Measurements from ENCODE around the gene KLHL30. TPM values are rescaled to one million over a fixed set of nuclear protein-coding genes. Genes with fewer than 3 reads are reported as not detected.

The KLHL30 gene
- total RNA-seq, 1 experiment from 2014 or later: 0.61 TPM

DNA sequence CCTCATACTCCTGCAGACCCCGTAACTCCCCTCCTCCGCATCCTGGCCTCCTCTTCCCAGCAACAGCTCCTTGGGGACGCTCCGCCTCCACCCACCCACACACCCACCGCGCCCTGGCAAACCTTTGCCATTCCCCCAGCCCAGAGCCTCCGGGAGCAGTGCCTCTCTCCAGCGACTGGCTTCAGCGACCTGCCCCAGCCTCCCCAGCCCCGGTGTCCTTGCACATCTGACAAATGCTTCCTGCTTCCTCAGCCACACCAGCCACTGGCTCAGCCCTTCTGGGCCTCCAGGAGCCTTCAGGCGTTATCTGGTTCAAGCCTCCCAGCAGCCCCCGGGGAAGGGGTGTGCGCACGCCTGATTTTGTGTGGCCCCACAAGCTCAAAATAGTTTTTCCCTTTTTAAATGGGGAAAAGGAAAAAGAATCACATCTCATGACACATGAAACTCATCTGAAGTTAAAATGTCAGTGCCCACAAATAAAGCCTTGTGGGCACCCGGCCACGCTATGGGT lies 24.1 kb upstream of the KLHL30 start:
- no peak overlapping the region for H3K4me2 ChIP-seq (ENCODE audit: low read length)
- no peaks in the 10 kb centered on the region for H3K36me3 ChIP-seq (ENCODE audit: control insufficient read depth in 1 of 2, insufficient read depth in 2 of 2, low read length in 2 of 2)
- H3K4me3 ChIP-seq (replicated peaks in 1 of 2; ENCODE audit: low read depth in 1 of 2, low read length in 2 of 2): no peak overlapping the region
- DNase-seq (ENCODE audit: low read depth, low spot score) (no peak), ATAC-seq (no peak)
- H3K4me1 ChIP-seq (ENCODE audit: control insufficient read depth in 1 of 2, insufficient read depth in 2 of 2, low read length in 2 of 2): peaks cover 0 to 3% of the 10 kb centered on the region in 2 experiments; a peak in 1 of 4 replicates
- no peak overlapping the region for H3K9ac ChIP-seq (ENCODE audit: low read length)
- no peak overlapping the region for H3K27ac ChIP-seq (ENCODE audit: low read depth, low read length)
- H3K9me2 ChIP-seq (ENCODE audit: insufficient read depth): no peaks in the 10 kb centered on the region
- ChIA-PET POLR2A (no interaction called here), RAD21 (ENCODE audit: low non-redundant PET in 1 of 2, low total read pairs in 2 of 2, uncharacterized antibody in 2 of 2, unreplicated experiment in 2 of 2) (no interaction called here), CTCF (no interaction called here)
- no TSS peak for BruUV-seq (replicated peaks)
- H4K20me1 ChIP-seq (ENCODE audit: insufficient read depth): no peaks in the 10 kb centered on the region
- H3K27me3 ChIP-seq (ENCODE audit: insufficient read depth, low read length): no peaks in the 10 kb centered on the region; the same call in 1 of the 2 replicates
- H2AFZ ChIP-seq (ENCODE audit: low read depth, low read length, poor library complexity, severe bottlenecking): no peak overlapping the region
- H3K9me3 ChIP-seq (ENCODE audit: control insufficient read depth in 1 of 2, insufficient read depth in 1 of 2, low read depth in 1 of 2, low read length in 2 of 2): no peaks in the 10 kb centered on the region
- no peak for TF ChIP-seq CEBPB (IDR thresholded peaks at IDR 0.05; ENCODE audit: low read depth)
- TF ChIP-seq YY1 (IDR thresholded peaks at IDR 0.05; ENCODE audit: extremely low read depth, insufficient replicate concordance, low read depth, low read length): no peak
- TF ChIP-seq, protein P1, sequence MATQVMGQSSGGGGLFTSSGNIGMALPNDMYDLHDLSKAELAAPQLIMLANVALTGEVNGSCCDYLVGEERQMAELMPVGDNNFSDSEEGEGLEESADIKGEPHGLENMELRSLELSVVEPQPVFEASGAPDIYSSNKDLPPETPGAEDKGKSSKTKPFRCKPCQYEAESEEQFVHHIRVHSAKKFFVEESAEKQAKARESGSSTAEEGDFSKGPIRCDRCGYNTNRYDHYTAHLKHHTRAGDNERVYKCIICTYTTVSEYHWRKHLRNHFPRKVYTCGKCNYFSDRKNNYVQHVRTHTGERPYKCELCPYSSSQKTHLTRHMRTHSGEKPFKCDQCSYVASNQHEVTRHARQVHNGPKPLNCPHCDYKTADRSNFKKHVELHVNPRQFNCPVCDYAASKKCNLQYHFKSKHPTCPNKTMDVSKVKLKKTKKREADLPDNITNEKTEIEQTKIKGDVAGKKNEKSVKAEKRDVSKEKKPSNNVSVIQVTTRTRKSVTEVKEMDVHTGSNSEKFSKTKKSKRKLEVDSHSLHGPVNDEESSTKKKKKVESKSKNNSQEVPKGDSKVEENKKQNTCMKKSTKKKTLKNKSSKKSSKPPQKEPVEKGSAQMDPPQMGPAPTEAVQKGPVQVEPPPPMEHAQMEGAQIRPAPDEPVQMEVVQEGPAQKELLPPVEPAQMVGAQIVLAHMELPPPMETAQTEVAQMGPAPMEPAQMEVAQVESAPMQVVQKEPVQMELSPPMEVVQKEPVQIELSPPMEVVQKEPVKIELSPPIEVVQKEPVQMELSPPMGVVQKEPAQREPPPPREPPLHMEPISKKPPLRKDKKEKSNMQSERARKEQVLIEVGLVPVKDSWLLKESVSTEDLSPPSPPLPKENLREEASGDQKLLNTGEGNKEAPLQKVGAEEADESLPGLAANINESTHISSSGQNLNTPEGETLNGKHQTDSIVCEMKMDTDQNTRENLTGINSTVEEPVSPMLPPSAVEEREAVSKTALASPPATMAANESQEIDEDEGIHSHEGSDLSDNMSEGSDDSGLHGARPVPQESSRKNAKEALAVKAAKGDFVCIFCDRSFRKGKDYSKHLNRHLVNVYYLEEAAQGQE (IDR thresholded peaks at IDR 0.05; ENCODE audit: low read depth): no peak
- TF ChIP-seq EGR1 (IDR thresholded peaks at IDR 0.05; ENCODE audit: low read depth): no peak
- TF ChIP-seq, protein P2, sequence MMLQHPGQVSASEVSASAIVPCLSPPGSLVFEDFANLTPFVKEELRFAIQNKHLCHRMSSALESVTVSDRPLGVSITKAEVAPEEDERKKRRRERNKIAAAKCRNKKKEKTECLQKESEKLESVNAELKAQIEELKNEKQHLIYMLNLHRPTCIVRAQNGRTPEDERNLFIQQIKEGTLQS (IDR thresholded peaks at IDR 0.05): no peak
- no peak for TF ChIP-seq EZH2phosphoT487 (IDR thresholded peaks at IDR 0.05; ENCODE audit: borderline replicate concordance)
- TF ChIP-seq RAD21 (IDR thresholded peaks at IDR 0.05; ENCODE audit: low read depth): no peak
- no peak for TF ChIP-seq POLR2AphosphoS5 (IDR thresholded peaks at IDR 0.05; ENCODE audit: low read depth, low read length)
- no peak for TF ChIP-seq ZNF274 (IDR thresholded peaks at IDR 0.05; ENCODE audit: low read depth, low read length)
- TF ChIP-seq, protein P3, sequence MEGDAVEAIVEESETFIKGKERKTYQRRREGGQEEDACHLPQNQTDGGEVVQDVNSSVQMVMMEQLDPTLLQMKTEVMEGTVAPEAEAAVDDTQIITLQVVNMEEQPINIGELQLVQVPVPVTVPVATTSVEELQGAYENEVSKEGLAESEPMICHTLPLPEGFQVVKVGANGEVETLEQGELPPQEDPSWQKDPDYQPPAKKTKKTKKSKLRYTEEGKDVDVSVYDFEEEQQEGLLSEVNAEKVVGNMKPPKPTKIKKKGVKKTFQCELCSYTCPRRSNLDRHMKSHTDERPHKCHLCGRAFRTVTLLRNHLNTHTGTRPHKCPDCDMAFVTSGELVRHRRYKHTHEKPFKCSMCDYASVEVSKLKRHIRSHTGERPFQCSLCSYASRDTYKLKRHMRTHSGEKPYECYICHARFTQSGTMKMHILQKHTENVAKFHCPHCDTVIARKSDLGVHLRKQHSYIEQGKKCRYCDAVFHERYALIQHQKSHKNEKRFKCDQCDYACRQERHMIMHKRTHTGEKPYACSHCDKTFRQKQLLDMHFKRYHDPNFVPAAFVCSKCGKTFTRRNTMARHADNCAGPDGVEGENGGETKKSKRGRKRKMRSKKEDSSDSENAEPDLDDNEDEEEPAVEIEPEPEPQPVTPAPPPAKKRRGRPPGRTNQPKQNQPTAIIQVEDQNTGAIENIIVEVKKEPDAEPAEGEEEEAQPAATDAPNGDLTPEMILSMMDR (IDR thresholded peaks at IDR 0.05 in 2 of 3, conservative IDR thresholded peaks at IDR 0.05 in 1 of 3; ENCODE audit: borderline replicate concordance in 1 of 3, insufficient read depth in 1 of 3, low read depth in 2 of 3, low read length in 2 of 3): no peak
- no peak for TF ChIP-seq SP1 (IDR thresholded peaks at IDR 0.05; ENCODE audit: low read depth)
- TF ChIP-seq, protein P4, sequence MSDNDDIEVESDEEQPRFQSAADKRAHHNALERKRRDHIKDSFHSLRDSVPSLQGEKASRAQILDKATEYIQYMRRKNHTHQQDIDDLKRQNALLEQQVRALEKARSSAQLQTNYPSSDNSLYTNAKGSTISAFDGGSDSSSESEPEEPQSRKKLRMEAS (IDR thresholded peaks at IDR 0.05): no peak
- TF ChIP-seq TCF7L2 (IDR thresholded peaks at IDR 0.05; ENCODE audit: borderline replicate concordance, extremely low read depth, insufficient read depth, insufficient read length): no peak
- TF ChIP-seq FOSL1 (IDR thresholded peaks at IDR 0.05; ENCODE audit: low read depth): no peak
- no peak for TF ChIP-seq ZFX (IDR thresholded peaks at IDR 0.05)
- H3K79me2 ChIP-seq (ENCODE audit: insufficient read depth, low read length): no peaks in the 10 kb centered on the region
- intact Hi-C loops (cut with micrococcal nuclease): no loop called here
